NB4 (cell line): ENCODE data around the gene KLHL13.
"Not testable (repeated sequence)": the region's sequence is repeated elsewhere in the genome, so short reads cannot be mapped to it uniquely, and the experiment has no call there.

Source experiments
- DNase-seq: peaks from one replicate; pipeline ENCODE4 v3.0.0; 2010; ENCODE audit warnings: low read depth
- H3K4me3 ChIP-seq: one replicate; pipeline ENCODE4 v1.5.1; 2011; ENCODE audit warnings: mild to moderate bottlenecking, low read depth, low read length, moderate library complexity
- MYC ChIP-seq: IDR thresholded peaks from 2 replicates; pipeline ENCODE4 v1.6.1; 2011; ENCODE audit warnings: low read depth, low read length
- POLR2A ChIP-seq: IDR thresholded peaks from 2 replicates; pipeline ENCODE4 v1.6.1; 2011; ENCODE audit warnings: mild to moderate bottlenecking; ENCODE audit not compliant: insufficient read length; ENCODE audit errors: extremely low read depth
- TF ChIP-seq, protein P1 (sequence below): IDR thresholded peaks from 2 replicates; pipeline ENCODE4 v1.6.1; 2011; ENCODE audit warnings: low read depth, low read length
- TF ChIP-seq, protein P2 (sequence below): IDR thresholded peaks from one replicate; pipeline ENCODE4 v1.5.1; 2012; ENCODE audit warnings: low read depth, low read length

KLHL13 gene

DNA sequence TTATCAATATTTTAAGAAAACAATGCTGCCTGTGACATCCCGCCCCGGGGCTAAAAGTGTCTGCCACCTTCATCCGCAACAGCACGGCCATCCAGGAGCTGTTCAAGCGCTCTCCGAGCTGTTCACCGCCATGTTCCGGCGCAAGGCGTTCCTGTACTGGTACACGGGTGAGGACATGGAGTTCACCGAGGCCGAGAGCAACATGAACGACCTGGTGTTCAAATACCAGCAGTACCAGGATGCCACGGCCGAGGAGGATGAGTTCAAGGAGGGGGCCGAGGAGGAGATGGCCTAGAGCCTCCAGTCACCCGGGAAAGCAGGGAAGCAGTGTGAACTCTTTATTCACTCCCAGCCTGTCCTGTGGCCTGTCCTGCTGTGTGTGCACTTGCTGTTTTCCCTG, 12.1 kb upstream of the KLHL13 start:
- H3K4me3 ChIP-seq = no peak overlapping the region
- TF ChIP-seq MYC = no peak
- TF ChIP-seq POLR2A = no peak
- TF ChIP-seq, protein P1, sequence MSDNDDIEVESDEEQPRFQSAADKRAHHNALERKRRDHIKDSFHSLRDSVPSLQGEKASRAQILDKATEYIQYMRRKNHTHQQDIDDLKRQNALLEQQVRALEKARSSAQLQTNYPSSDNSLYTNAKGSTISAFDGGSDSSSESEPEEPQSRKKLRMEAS = no peak
- TF ChIP-seq, protein P2, sequence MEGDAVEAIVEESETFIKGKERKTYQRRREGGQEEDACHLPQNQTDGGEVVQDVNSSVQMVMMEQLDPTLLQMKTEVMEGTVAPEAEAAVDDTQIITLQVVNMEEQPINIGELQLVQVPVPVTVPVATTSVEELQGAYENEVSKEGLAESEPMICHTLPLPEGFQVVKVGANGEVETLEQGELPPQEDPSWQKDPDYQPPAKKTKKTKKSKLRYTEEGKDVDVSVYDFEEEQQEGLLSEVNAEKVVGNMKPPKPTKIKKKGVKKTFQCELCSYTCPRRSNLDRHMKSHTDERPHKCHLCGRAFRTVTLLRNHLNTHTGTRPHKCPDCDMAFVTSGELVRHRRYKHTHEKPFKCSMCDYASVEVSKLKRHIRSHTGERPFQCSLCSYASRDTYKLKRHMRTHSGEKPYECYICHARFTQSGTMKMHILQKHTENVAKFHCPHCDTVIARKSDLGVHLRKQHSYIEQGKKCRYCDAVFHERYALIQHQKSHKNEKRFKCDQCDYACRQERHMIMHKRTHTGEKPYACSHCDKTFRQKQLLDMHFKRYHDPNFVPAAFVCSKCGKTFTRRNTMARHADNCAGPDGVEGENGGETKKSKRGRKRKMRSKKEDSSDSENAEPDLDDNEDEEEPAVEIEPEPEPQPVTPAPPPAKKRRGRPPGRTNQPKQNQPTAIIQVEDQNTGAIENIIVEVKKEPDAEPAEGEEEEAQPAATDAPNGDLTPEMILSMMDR = no peak
- DNase-seq = no peak

DNA sequence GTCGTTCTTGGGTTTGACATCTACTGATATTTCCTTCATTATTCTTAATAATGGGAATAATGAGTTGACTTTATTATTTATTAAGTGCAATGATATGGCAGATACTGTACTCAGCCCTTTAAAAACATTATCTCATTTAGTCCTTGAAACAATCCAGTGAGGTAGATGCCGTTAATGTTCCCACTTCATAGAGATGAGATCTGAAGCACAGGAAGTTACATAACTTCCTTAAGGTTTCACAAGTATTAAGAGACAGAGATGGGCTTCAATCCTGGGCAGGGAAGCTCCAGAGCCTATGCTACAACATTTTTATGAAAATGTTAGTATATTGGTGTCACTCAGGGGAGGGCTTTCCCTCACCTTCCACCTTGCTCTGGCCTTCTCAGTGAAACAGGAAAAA, 9.7 kb upstream of the KLHL13 start:
- peak; percentile 49 for DNase-seq
- TF ChIP-seq POLR2A (no peak), MYC (no peak)
- TF ChIP-seq, protein P2 = no peak
- TF ChIP-seq, protein P1 = no peak
- no peak overlapping the region for H3K4me3 ChIP-seq

DNA sequence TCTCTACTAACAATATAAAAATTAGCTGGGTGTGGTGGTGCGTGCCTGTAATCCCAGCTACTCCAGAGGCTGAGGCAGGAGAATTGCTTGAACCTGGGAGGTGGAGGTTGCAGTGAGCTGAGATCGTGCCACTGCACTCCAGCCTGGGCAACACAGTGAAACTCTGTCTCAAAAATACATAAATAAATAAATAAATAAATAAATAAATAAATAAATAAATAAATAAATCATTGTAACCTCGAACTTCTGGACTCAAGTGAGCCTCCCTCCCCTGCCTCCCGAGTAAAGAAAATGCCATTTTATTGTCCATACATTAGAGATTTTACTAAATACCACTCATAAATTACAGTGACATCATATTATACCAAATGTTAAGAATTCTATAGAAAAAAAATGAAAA, 7.6 kb upstream of the KLHL13 start:
- DNase-seq, H3K4me3 ChIP-seq: not testable (repeated sequence)

DNA sequence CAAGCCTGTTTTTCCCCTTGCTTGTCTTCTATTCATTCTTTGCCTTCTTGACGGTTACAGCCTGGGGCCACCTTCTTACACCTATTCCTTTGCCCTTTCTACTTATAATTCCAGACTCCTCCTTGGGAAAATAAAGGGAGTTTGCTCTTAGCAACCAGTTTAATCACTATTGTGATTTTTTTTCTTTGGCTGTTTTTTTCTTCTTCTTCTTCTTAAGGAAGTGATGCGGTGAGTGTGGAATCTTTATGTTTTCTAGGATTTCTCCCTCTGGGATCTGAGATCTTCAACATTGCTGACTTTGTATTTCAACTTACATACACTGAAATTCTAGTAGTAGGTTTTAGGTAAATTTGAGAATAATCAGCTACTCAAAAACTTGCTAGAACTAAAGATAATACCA, 1.1 kb upstream of the KLHL13 start:
- TF ChIP-seq MYC = no peak
- TF ChIP-seq POLR2A = no peak
- TF ChIP-seq, protein P1 = no peak
- TF ChIP-seq, protein P2 = no peak
- no peak for DNase-seq
- H3K4me3 ChIP-seq = no peak overlapping the region

DNA sequence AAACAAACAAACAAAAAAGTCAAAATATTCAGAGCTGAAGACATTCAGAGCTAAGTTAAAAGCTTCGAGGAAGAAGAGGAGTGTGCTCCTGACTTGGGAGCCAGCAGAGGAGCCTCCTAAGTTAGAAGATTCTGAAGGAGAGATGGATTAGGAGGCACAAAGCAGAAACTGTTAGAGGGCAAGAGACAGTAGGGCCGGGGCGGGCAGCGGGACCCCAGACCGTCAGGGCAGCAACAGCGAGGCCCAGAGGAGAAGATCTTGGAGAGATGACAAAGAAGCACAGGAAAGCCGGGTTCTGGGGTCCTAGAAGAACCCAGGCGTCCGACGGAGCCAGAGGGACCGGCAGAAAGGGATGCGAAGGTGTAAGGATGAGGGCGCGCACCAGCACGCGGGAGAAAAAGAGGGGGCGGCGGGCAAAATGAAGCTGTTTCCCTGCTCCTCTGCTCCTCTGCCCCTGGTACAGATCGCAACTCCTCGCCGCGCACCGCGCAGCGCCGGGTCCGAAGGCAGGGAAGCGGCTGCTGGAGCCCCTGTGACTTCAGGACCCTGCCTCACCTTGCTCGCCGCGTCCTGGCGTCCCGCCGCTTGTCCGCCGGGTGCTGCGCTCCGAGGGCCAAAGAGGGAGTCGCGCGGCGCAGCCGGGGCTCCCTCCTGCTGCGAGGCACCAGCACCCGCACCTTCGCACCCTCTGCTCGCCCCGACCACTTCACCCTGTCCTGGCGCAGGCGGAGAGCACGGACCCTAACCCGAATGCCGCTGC, 477 bp downstream of the KLHL13 start:
- TF ChIP-seq POLR2A (no peak), MYC (no peak)
- TF ChIP-seq, protein P1 = no peak
- TF ChIP-seq, protein P2 = no peak
- DNase-seq = no peak
- peak overlapping the region; percentile 59 for H3K4me3 ChIP-seq

DNA sequence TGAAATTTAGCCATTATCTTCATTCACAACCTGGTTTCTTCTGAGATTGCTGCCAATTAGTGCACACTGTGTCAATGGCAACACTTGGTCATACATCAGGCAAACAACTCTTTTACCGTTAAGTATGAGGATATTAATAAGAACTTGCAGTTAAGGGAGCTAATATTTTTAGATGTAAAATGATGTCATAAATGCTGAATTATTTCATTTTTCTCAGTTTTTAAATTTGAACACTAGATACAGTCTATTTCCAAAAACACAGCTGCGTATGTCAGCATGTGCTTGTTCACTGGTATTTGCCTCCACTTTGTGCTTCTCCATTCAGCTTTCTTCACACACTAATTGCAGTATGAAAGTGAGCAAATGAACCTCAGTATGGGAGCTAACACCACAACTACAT, 1.6 kb downstream of the KLHL13 start:
- H3K4me3 ChIP-seq = no peak overlapping the region
- DNase-seq = no peak
- TF ChIP-seq POLR2A (no peak), MYC (no peak)
- TF ChIP-seq, protein P2 = no peak
- TF ChIP-seq, protein P1 = no peak
